Mucosa of stomach (tissue), 1 donor: Measurements from ENCODE around the gene GRIN3A.
"Not testable (repeated sequence)": the region's sequence is repeated elsewhere in the genome, so short reads cannot be mapped to it uniquely, and the experiment has no call there.

Experiments
- H3K27me3 ChIP-seq: one replicate; pipeline ENCODE4 v1.7.0; 2013; ENCODE audit warnings: mild to moderate bottlenecking, low read length; ENCODE audit not compliant: control insufficient read depth, insufficient read depth
- H3K36me3 ChIP-seq: one replicate; pipeline ENCODE4 v1.7.0; 2013; ENCODE audit warnings: low read length; ENCODE audit not compliant: control insufficient read depth, insufficient read depth
- H3K4me1 ChIP-seq: one replicate; pipeline ENCODE4 v1.7.0; 2013; ENCODE audit warnings: mild to moderate bottlenecking, low read length; ENCODE audit not compliant: control insufficient read depth, insufficient read depth
- H3K4me3 ChIP-seq: one replicate; pipeline ENCODE4 v1.7.0; 2013; ENCODE audit warnings: low read length
- H3K9ac ChIP-seq: one replicate; pipeline ENCODE4 v1.7.0; 2013; ENCODE audit warnings: mild to moderate bottlenecking, low read length, moderate library complexity
- H3K9me3 ChIP-seq: one replicate; pipeline ENCODE4 v1.7.0; 2013; ENCODE audit warnings: mild to moderate bottlenecking, low read length, moderate library complexity; ENCODE audit not compliant: control insufficient read depth
- donor health status: Pancreatic carcinoma.

GRIN3A gene

DNA sequence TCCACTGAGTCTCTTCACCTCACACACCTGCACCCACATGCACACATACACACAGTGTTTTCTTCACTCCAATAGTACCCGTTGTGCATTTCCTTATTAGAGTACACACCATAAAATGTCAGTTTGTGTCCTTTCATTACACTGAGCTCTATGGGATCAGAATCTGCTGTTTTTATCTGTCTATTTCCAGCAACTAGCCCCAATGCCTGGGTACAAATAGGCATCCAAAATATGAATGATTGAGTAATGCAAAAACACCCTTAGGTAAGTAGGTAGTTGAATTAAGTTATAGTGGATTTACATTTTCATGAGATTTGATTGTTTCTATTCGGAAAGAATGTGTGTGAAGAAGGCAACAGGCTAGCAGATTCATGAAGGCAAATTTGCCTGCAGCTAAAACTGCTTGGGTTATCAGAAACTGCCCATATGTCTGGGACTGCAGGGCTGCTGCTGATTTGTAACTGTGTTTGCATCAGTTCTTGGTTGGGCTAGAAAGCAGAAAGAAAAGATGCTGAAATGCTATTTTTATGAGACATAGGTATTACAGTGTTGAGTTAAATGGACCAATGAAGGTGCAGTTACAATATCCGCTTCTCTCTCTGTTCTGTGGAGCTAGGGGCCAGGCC is 170.6 kb downstream of the GRIN3A start:
- Histone ChIP-seq H3K27me3 (no peaks in the 10 kb centered on the region), H3K4me1 (no peaks in the 10 kb centered on the region), H3K9me3 (no peaks in the 10 kb centered on the region), H3K36me3 (no peaks in the 10 kb centered on the region), H3K9ac (no peak overlapping the region), H3K4me3 (no peak overlapping the region)

DNA sequence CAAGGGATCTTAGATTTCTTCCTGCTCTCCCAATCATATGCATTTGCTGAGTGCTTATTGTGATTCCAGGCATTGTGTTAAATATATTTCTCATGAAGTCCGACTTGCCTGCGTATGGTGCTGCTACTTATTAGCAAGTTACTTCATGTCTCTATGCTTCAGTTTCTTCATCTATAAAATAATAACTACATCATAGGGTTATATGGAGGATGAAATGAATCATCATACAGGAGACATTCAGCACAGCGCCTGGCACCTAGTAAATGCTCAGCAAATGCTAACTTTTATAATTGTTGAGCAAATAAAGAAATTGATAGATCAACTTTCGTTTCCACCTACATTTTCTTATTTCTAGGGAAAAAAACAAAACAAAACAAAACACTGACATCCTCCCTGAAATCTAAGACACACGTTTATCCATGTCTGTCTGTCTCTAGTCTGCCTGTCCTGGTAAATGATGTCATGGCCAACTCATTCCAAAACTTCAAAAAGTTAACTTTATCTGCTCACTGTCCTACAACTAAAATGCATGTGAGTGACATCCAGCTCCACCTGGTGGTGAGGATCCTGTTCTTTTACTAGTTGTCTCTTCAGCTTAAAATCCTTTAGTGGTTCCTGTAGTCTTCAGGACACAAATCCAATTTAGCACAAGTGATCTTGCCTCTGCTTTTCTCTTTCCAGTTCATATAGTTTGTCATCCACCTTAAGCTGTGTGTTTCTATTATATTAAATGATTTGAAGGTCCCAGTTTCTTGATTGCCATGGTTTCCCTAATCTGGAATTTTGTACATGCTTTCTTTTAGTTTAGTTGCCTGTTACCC is 171.3 kb downstream of the GRIN3A start:
- Histone ChIP-seq H3K4me1 (no peaks in the 10 kb centered on the region), H3K27me3 (no peaks in the 10 kb centered on the region), H3K9me3 (no peaks in the 10 kb centered on the region), H3K9ac (no peak overlapping the region), H3K36me3 (no peaks in the 10 kb centered on the region), H3K4me3 (no peak overlapping the region)

DNA sequence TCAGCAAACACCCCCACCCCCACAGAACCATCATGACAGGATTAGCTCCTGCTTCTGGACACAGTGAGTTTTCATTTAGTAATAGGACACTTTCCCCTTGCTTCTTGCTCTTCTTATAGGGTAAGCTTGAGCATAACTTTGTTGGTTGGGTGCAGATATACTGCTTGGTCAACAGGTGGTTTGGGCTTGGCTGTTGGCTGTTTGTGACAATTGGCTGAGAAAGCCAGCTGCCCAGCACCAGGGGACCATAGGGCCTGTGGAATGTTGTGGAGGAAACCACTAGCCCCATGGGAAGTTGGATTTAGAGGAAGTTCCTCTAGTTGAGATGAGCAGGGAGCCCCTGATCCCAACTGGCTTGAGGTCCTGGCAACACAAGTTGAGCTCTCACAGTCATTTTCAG is 174.2 kb downstream of the GRIN3A start:
- Histone ChIP-seq H3K4me3 (no peak overlapping the region), H3K4me1 (no peaks in the 10 kb centered on the region), H3K9me3 (no peaks in the 10 kb centered on the region), H3K27me3 (no peaks in the 10 kb centered on the region), H3K9ac (no peak overlapping the region), H3K36me3 (no peaks in the 10 kb centered on the region)

DNA sequence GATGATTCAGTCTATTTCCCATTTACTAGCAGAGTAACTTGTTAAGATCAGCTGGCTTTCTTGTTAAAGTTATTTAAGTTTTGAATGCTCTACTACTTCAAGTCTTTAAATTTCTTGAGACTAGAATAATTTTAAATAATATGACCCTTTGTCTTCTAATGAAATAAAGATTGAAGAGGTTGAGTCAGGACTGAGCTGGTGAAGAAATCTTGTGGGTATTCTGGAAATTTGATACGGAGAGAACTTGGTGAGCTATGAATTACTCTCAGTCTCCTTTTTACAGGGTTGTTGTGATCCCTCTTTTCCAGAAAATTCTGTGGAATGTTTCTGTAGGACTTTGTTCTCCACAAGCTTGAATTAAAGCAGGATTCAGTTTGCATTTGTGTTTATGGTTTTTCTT is 175.5 kb downstream of the GRIN3A start:
- H3K4me3 ChIP-seq = no peak overlapping the region
- H3K9ac ChIP-seq = no peak overlapping the region
- H3K4me1 ChIP-seq = no peaks in the 10 kb centered on the region
- H3K27me3 ChIP-seq = no peaks in the 10 kb centered on the region
- no peaks in the 10 kb centered on the region for H3K9me3 ChIP-seq
- H3K36me3 ChIP-seq = no peaks in the 10 kb centered on the region

DNA sequence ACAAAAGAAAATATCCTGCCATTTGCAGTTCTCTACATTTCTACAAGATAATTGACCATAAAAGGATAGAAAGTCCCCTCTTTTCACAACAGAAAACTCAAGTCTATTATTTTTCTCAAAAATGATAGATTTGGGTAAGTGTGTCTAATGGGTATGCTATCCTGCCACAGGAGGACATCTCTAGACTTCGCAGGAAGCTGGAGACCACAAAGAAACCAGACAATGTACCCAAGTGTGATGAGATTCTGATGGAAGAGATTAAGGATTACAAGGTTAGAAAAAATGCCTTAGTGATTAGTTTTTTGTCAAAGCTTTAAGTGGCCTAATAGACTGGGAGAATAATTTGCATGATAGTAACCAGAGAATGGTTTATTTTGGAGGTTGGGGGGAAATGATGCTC is 176.7 kb downstream of the GRIN3A start:
- Histone ChIP-seq H3K9me3 (no peaks in the 10 kb centered on the region), H3K4me3 (no peak overlapping the region), H3K4me1 (no peaks in the 10 kb centered on the region), H3K27me3 (no peaks in the 10 kb centered on the region), H3K36me3 (no peaks in the 10 kb centered on the region), H3K9ac (no peak overlapping the region)

DNA sequence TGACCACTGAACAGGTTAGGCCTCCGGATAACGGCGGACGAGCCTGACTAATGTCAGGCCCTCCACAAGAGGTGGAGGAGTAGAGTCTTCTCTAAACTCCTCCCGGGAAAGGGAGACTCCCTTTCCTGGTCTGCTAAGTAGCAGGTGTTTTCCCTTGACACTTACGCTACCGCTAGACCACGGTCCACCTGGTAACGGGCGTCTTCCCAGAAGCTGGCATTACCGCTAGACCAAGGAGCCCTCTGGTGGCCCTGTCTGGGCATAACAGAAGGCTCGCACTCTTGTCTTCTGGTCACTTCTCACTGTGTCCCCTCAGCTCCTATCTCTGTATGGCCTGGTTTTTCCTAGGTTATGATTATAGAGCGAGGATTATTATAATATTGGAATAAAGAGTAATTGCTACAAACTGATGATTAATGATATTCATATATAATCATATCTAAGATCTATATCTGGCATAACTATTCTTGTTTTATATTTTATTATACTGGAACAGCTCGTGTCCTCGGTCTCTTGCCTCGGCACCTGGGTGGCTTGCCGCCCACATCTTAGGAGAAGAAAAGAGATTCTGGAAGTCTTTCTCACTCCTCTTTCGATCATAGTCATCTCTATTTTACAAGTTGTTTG is 188.9 kb downstream of the GRIN3A start:
- H3K4me1 ChIP-seq = not testable (repeated sequence)

DNA sequence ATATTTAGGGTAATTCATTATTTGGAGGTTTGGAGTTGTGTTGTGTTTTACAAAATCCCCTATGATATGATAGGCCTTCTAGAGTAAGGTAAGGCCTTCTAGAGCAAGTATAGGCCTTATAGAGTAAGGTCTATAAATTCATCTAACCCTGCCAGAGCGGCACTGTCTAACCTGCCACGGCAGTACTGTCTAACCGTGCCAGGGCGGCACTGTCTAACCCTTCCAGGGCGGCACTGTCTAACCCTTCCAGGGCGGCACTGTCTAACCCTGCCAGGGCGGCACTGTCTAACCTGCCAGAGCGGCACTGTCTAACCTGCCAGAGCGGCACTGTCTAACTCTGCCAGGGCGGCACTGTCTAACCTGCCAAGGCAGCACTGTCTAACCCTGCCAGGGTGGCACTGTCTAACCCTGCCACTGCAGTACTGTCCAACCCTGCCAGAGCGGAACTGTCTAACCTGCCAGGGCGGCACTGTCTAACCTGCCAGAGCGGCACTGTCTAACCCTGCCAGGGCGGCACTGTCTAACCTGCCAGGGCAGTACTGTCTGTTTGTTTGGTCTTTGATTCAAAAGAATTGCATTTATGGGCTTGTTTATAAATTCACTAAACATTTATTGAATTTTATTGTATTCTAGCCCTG is 195.2 kb downstream of the GRIN3A start:
- peaks cover 12% of the 10 kb centered on the region for H3K36me3 ChIP-seq
- no peak overlapping the region for H3K9ac ChIP-seq
- no peak overlapping the region for H3K4me3 ChIP-seq
- no peaks in the 10 kb centered on the region for H3K27me3 ChIP-seq
- no peaks in the 10 kb centered on the region for H3K4me1 ChIP-seq
- no peaks in the 10 kb centered on the region for H3K9me3 ChIP-seq

More for the DNA sequence above, 188.9 kb downstream of the GRIN3A start:
- not testable (repeated sequence) for H3K27me3 ChIP-seq, H3K4me3 ChIP-seq, H3K9me3 ChIP-seq, H3K9ac ChIP-seq
- peaks cover 21% of the 10 kb centered on the region for H3K36me3 ChIP-seq

DNA sequence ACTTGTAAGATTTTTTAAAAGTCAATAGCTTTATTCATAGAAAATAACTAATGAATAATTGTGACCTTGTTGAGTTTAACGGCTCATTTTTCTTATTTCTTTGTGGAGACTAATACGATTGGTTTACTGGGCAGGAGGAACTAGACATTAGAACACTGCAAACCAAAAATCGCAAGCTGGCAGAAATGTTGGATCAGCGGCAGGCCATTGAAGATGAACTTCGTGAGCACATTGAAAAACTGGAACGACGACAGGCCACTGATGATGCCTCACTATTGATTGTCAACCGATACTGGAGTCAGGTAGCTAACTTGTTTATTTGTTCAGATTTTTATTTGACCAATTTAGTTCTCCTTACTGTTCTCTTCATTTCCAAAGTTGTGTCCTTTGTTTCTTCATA is 198.4 kb downstream of the GRIN3A start:
- H3K4me3 ChIP-seq = no peak overlapping the region
- no peak overlapping the region for H3K9ac ChIP-seq
- peaks cover 8% of the 10 kb centered on the region for H3K36me3 ChIP-seq
- no peaks in the 10 kb centered on the region for H3K4me1 ChIP-seq
- no peaks in the 10 kb centered on the region for H3K9me3 ChIP-seq
- no peaks in the 10 kb centered on the region for H3K27me3 ChIP-seq

DNA sequence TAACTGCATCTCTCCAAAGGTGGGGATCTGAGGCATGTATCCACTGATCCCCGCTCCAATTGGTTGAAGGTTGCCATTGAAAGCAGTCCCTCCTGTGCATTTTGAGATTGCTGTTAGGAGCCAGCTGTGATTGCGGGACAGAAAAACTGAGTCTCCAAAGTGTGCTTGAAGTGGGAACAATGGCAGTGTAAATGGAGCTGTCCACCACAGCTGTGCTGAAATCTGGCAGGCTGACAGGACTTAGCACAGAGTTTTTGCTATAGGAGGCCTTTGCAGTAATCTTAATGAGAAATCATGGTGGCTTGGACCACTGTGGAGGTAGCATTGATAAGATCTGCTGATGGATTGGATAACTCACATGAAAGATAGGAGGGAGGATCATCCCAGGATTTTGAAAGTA is 201.5 kb downstream of the GRIN3A start:
- no peaks in the 10 kb centered on the region for H3K9me3 ChIP-seq
- H3K4me1 ChIP-seq = no peaks in the 10 kb centered on the region
- peaks cover 8% of the 10 kb centered on the region for H3K36me3 ChIP-seq
- H3K9ac ChIP-seq = no peak overlapping the region
- no peak overlapping the region for H3K4me3 ChIP-seq
- H3K27me3 ChIP-seq = no peaks in the 10 kb centered on the region

DNA sequence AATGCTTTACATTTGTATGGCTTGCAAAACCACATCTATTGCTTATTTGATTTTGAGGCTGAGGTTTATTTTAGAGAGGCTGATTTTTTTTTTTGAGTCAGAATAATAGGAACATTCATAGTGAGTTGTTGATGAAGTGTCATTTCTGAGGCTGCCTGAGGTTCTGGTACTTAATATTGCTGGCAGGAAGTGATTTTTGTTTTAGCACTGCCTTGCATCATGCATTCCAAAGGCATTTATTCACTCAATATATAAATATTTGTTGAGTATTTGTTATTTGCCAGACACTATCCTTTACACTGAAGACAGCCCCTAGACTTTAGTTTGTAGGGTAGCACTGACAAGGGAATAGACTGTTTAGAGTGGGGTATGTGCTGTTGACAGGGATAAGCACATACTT is 202.1 kb downstream of the GRIN3A start:
- no peak overlapping the region for H3K9ac ChIP-seq
- no peaks in the 10 kb centered on the region for H3K4me1 ChIP-seq
- peaks cover 8% of the 10 kb centered on the region for H3K36me3 ChIP-seq
- no peaks in the 10 kb centered on the region for H3K9me3 ChIP-seq
- H3K27me3 ChIP-seq = no peaks in the 10 kb centered on the region
- no peak overlapping the region for H3K4me3 ChIP-seq

DNA sequence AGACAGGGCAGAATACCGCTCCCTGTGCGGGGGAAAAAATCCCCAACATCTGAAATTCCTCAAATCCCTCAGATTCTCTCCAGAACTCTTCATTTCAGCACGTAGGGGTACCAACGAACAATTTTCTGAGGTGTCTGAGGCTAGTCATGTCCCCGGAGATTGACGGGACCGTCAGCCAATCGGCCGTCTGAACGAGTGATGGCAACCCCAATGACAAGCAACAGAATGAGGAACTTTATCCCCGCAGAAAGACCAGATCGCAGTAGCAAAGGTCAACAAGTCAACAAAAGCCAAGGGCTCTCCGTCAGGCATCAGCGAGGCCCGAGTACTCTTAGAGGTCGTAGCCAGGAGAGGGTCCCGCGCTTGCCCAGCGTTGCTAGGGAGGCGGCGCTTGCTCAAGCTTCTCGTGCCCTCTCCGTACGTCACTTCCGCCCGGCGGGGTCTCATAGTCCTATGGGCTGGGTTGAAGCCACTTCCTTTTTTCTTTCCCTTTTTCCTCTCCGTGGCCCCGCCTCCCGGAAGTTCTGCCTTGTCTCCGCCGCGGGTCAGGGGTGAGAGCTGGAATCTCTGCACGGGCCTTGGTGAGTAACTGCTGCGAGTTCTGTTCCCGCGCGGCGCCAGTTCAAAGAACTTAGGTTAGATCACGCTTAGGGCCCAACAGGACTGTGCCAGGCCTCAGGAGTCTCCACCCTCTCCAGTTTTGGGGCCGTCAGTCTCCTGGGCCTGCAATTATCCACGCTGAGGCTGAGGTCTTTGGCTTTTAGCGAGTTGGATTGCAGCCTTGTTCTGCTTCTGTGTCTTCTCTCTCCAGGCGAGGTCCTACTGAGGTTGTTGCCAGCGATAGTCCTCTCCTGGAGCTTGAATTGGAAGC is 204.9 kb downstream of the GRIN3A start, which contains the start of gene RNF20:
Gene RNF20, plus strand, starts transcription at position 520 of the 871 bp plus-strand sequence. CDS start 1,571 bp downstream, outside the sequence.
- peaks cover 8% of the 10 kb centered on the region for H3K36me3 ChIP-seq
- H3K9me3 ChIP-seq = no peaks in the 10 kb centered on the region

More for the DNA sequence above, 204.9 kb downstream of the GRIN3A start, which contains the start of gene RNF20:
- Histone ChIP-seq H3K27me3 (no peaks in the 10 kb centered on the region), H3K4me1 (no peaks in the 10 kb centered on the region), H3K9ac (peak within 1 kb of the TSS; percentile 77), H3K4me3 (peak within 1 kb of the TSS; percentile 90)
